Pancreas (tissue), 10 donors: ENCODE data around the gene MRPS6. TPM values are rescaled to one million over a fixed set of nuclear protein-coding genes. Genes with fewer than 3 reads are reported as not detected.

Source experiments
- ATAC-seq, 4 donors: fragments of 200-7000 bp; cut with Tn5 transposase; one replicate each; pipeline versions ENCODE4 v1.8.0 to v1.9.1; 2020; ENCODE audit warnings: mild to moderate bottlenecking in 4 of 4, moderate library complexity in 4 of 4
- DNase-seq, 6 donors: peaks; one replicate each; pipeline ENCODE4 v3.0.0-alpha.2; 2020
- FAIRE-seq: peaks from 2 replicates; lab custom pipeline; 2012; peaks lifted over from hg19 to GRCh38; lab: Jason Lieb, UNC
- H3K27ac ChIP-seq, 4 donors: fragments of 200-600 bp; sonication (generic); 1 replicate in 3 of 4; 2 replicates in 1 of 4; pipeline versions ENCODE4 v1.5.0 to v1.8.0; 2020
- H3K27me3 ChIP-seq, 4 donors: fragments of 200-600 bp; one replicate each; pipeline ENCODE4 v1.8.0; 2021
- H3K36me3 ChIP-seq, 3 donors: fragments of 200-600 bp; sonication (generic) in 1 of 3; one replicate each; pipeline versions ENCODE4 v1.5.0 to v1.8.0; 2020 to 2021
- H3K4me1 ChIP-seq, 3 donors: fragments of 200-600 bp; one replicate each; pipeline ENCODE4 v1.8.0; 2021
- H3K4me3 ChIP-seq, 4 donors: fragments of 200-600 bp; sonication (generic) in 2 of 4; one replicate each; pipeline versions ENCODE4 v1.5.0 to v1.8.0; 2020 to 2021
- H3K9me3 ChIP-seq, 4 donors: fragments of 200-600 bp; one replicate each; pipeline ENCODE4 v1.8.0; 2021
- CTCF ChIP-seq, 4 donors: fragments of 200-600 bp; sonication (generic) in 3 of 4; IDR thresholded peaks; one replicate each; pipeline versions ENCODE4 v1.5.0 to v1.8.0; 2021; ENCODE audit warnings: antibody characterized with exemption in 4 of 4
- WGBS, 2 donors: extraction: QIAGEN DNeasy Blood & Tissue Kit; methylation state at CpG; one replicate each; pipeline ENCODE4 v1.1.7; 2013; 5-methylcytosine and 5-hydroxymethylcytosine counted together
- intact Hi-C, 3 donors: fragments of 100-400 bp; cut with DNase I; formaldehyde crosslinking; loops; one replicate each; pipeline versions ENCODE4 v1.11.1 to v1.14.2; 2022
- polyA plus RNA-seq, 2 donors: library from polyadenylated mRNA; stranded (reverse); fragments of 200-250 nt; gene quantifications; one replicate each; pipeline ENCODE4 v1.2.3, GENCODE V29; 2013
- total RNA-seq, 6 donors: library from RNA; stranded (reverse); fragmentation: NEBNext Ultra II Directional in 4 of 6; extraction: Animal tissue kit (Norgen Biotek cat#: 25700) in 4 of 6; gene quantifications; one replicate each; pipeline versions ENCODE4 v1.2.1 to v1.2.4, GENCODE V29; 2021 to 2023
- donor health status: healthy with polysubstance abuse.
- donor health status: DM: no; HTN: no; CAD: no; lungs with moderate emphysema.
- donor health status: DM: no; HTN: no; CAD: no.
- donor health status: control.
- donor health status: control.
- donor health status: Bipolar disorder and iron deficiency.
- donor health status: DM: yes; HTN: yes; CAD: no.
- donor health status: DM: no; HTN: no; CAD: no.
- donor health status: DM: no; HTN: no; CAD: no.
- donor health status: DM: yes; HTN: yes; CAD: no.

MRPS6 gene
- total and polyA plus RNA-seq, 8 donors, result 9.9 to 18.5 (median 13.1) TPM

DNA sequence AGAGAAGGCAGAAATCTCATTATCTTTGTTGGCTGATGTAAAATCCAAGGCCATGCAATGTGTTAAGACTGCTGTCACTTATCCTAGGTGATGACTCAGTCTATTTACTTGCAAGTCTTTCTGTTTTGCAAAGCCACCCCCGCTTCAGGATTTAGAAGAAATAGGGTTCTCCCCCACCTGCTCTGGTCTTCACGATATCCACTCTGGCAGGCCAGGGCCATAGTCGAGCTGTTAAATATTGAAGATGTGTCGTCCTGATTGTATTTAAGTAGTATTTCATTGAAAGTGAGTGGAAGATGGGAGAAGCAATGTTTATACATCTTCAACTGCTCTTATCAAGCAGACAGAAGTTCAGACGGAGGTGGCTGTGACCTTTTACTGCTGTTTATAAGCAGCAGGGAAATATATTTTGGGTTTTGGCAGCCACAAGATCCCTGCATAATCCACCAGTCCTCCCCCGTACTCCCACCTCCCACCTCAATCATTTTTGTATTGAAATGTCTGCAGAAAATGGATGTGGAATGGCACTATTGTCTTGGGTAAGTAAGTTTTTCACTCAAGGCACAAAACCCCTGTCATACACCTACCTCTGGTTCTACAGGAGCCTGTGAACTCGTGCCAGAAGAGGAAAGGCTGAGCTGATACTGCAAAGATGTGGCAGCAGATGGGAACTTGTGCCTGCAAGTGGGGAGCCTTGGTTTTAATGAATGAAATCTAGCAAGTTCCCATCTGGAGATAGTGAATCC, 117.4 kb downstream of the MRPS6 start:
- no peak for FAIRE-seq
- 66 to 67% methylated on average over 7 of the region's 7 CpGs for WGBS, 2 donors

DNA sequence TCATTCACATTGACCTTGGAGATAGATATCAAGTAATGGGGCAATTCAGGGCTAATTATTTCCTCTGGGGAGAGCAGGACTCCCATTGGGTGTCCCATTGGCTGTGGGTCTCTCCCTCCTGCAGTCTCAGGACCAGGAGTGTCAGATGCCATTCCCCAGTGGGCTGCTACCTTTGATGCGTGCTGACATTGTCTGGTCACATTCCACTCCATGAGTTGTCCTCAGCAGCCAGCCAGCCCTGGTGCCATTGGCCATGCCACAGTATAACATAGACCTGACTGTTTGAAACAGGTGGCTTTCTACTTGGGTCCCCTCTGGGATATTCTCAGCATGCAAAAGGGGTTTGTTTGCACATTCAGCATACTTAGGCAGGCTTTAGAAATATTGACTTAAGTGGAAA, 118.5 kb downstream of the MRPS6 start:
- DNase-seq, result no peak
- Histone ChIP-seq H3K27me3 (no peaks in the 10 kb centered on the region), H3K4me1 (no peaks in the 10 kb centered on the region), H3K27ac (no peak overlapping the region), H3K36me3 (no peaks in the 10 kb centered on the region), H3K4me3 (no peak overlapping the region), H3K9me3 (no peaks in the 10 kb centered on the region)
- no peak for FAIRE-seq
- 95 to 100% methylated on average over 1 of the region's 1 CpG for WGBS, 2 donors
- intact Hi-C loops, result no loop called here
- TF ChIP-seq CTCF (IDR thresholded peaks at IDR 0.05), result no peak
- ATAC-seq, result no peak

More for the DNA sequence above, 117.4 kb downstream of the MRPS6 start:
- DNase-seq (no peak), ATAC-seq (no peak)
- no peak for TF ChIP-seq CTCF (IDR thresholded peaks at IDR 0.05)
- Histone ChIP-seq H3K9me3 (no peaks in the 10 kb centered on the region), H3K4me3 (no peak overlapping the region), H3K27me3 (no peaks in the 10 kb centered on the region), H3K4me1 (no peaks in the 10 kb centered on the region), H3K27ac (no peak overlapping the region), H3K36me3 (no peaks in the 10 kb centered on the region)
- intact Hi-C loops, result no loop called here

Other genes with a start within 250 kb of the MRPS6 start
- 10 to 100 TPM; 52.0 to 82.4 (median 72.7) TPM for gene ATP5PO, start 157.8 kb upstream of the MRPS6 start, total RNA-seq
- 100 to 1,000 TPM; 113 to 124 TPM for gene ATP5PO, start 157.8 kb upstream of the MRPS6 start, polyA plus RNA-seq
- 1 to 10 TPM; 2.2 to 5.9 (median 3.0) TPM for gene SLC5A3, start within 50 bp of the MRPS6 start, total RNA-seq
- 1 to 10 TPM in 1 of 2 donors, under 1 TPM in 1; 0.49 to 1.0 TPM for gene SLC5A3, start within 50 bp of the MRPS6 start, polyA plus RNA-seq